ENCODE data around the gene IST1.

GRCh38 chr16:71899171-71899570 lies 3.8 kb downstream of the IST1 start:
- TF ChIP-seq CTCF (IDR thresholded peaks at IDR 0.05) (no peak), POLR2A (IDR thresholded peaks at IDR 0.05) (no peak)

Measured in body of pancreas (tissue), 4 donors.